Cardiac muscle cell (in vitro differentiated cells and primary cell): Measurements from ENCODE around the gene MACROD2. TPM values are rescaled to one million over a fixed set of nuclear protein-coding genes. Genes with fewer than 3 reads are reported as not detected.

Source experiments
- DNase-seq, 2 donors: peaks; one replicate each; pipeline versions ENCODE4 v3.0.0 to v3.0.0-alpha.2; 2010 to 2017; ENCODE audit warnings: low read depth in 1 of 2, low spot score in 1 of 2
- H3K27ac ChIP-seq: fragments of 200-600 bp; sonication (generic); 2 replicates; pipeline ENCODE4 v1.5.1; 2016
- H3K27me3 ChIP-seq: fragments of 200-600 bp; sonication (generic); 2 replicates; pipeline ENCODE4 v1.6.0; 2016; ENCODE audit warnings: control low read depth
- H3K36me3 ChIP-seq: fragments of 200-600 bp; sonication (generic); 2 replicates; pipeline ENCODE4 v1.5.1; 2016; ENCODE audit warnings: control low read depth
- H3K4me1 ChIP-seq: fragments of 200-600 bp; sonication (generic); 2 replicates; pipeline ENCODE4 v1.8.1; 2017; ENCODE audit warnings: low read depth, mild to moderate bottlenecking, mixed run types
- H3K4me3 ChIP-seq: fragments of 200-600 bp; sonication (generic); 2 replicates; pipeline ENCODE4 v1.5.1; 2016; ENCODE audit warnings: mild to moderate bottlenecking
- H3K9me3 ChIP-seq: fragments of 200-600 bp; sonication (generic); 2 replicates; pipeline ENCODE4 v1.5.1; 2017; ENCODE audit warnings: low read depth, mild to moderate bottlenecking, control low read depth
- CTCF ChIP-seq: IDR thresholded peaks from 2 replicates; pipeline ENCODE4 v1.5.1; 2012; ENCODE audit warnings: low read depth, mild to moderate bottlenecking, low read length
- polyA plus RNA-seq: library from polyadenylated mRNA; unstranded; fragments of >200 nt; fragmentation: Nextera tagmentation; extraction: Ambion mirVana; gene quantifications from 2 replicates; pipeline ENCODE4 v1.2.1, GENCODE V29; 2016
- total RNA-seq: library from RNA; depleted of rRNA; stranded (reverse); fragments of >200 nt; gene quantifications from 2 replicates; pipeline ENCODE4 v1.2.3, GENCODE V29; 2016

The MACROD2 gene
- total and polyA plus RNA-seq, 2 experiments from 2014 or later, result 9.3 to 14.4 TPM

- no peaks in the 10 kb centered on the region for H3K9me3 ChIP-seq
- no peak for DNase-seq
- no peak for TF ChIP-seq CTCF
Observed at GRCh38 chr20:15113144-15113773, 1117.9 kb downstream of the MACROD2 start.

GRCh38 chr20:15119852-15120487 lies 1124.7 kb downstream of the MACROD2 start:
- no peaks in the 10 kb centered on the region for H3K36me3 ChIP-seq
- no peak overlapping the region for H3K4me3 ChIP-seq
- no peaks in the 10 kb centered on the region for H3K4me1 ChIP-seq
- H3K9me3 ChIP-seq, result no peaks in the 10 kb centered on the region
- no peak overlapping the region for H3K27ac ChIP-seq
- no peak for DNase-seq
- no peak for TF ChIP-seq CTCF
- no peaks in the 10 kb centered on the region for H3K27me3 ChIP-seq

More at GRCh38 chr20:15113144-15113773, 1117.9 kb downstream of the MACROD2 start:
- H3K4me3 ChIP-seq, result no peak overlapping the region
- H3K4me1 ChIP-seq, result no peaks in the 10 kb centered on the region
- no peaks in the 10 kb centered on the region for H3K36me3 ChIP-seq
- no peaks in the 10 kb centered on the region for H3K27me3 ChIP-seq
- no peak overlapping the region for H3K27ac ChIP-seq

- DNase-seq, result no peak
- Histone ChIP-seq H3K27me3 (no peaks in the 10 kb centered on the region), H3K9me3 (no peaks in the 10 kb centered on the region), H3K36me3 (no peaks in the 10 kb centered on the region), H3K4me1 (no peaks in the 10 kb centered on the region), H3K27ac (no peak overlapping the region), H3K4me3 (no peak overlapping the region)
- no peak for TF ChIP-seq CTCF
Observed at GRCh38 chr20:15122613-15123012, 1127.3 kb downstream of the MACROD2 start.

GRCh38 chr20:15131176-15131575 lies 1135.9 kb downstream of the MACROD2 start:
- no peak for TF ChIP-seq CTCF
- no peak overlapping the region for H3K4me3 ChIP-seq
- no peaks in the 10 kb centered on the region for H3K9me3 ChIP-seq

GRCh38 chr20:15138548-15139126 lies 1143.3 kb downstream of the MACROD2 start:
- no peak overlapping the region for H3K27ac ChIP-seq
- no peak for DNase-seq
- no peaks in the 10 kb centered on the region for H3K36me3 ChIP-seq
- H3K27me3 ChIP-seq, result no peaks in the 10 kb centered on the region
- TF ChIP-seq CTCF, result no peak
- no peaks in the 10 kb centered on the region for H3K9me3 ChIP-seq
- no peaks in the 10 kb centered on the region for H3K4me1 ChIP-seq
- H3K4me3 ChIP-seq, result no peak overlapping the region

More at GRCh38 chr20:15131176-15131575, 1135.9 kb downstream of the MACROD2 start:
- H3K27ac ChIP-seq, result no peak overlapping the region
- no peaks in the 10 kb centered on the region for H3K4me1 ChIP-seq
- no peaks in the 10 kb centered on the region for H3K27me3 ChIP-seq
- no peaks in the 10 kb centered on the region for H3K36me3 ChIP-seq
- no peak for DNase-seq
